BLaER1 (cell line): ENCODE measurements around the gene WDR7.

Experiments used
- H3K27ac ChIP-seq: shearing (Covaris generic); formaldehyde crosslinking; 2 replicates; pipeline ENCODE4 v1.8.1; 2022
- H3K27me3 ChIP-seq: shearing (Covaris generic); formaldehyde crosslinking; 2 replicates; pipeline ENCODE4 v1.8.1; 2022
- H3K36me3 ChIP-seq: shearing (Covaris generic); formaldehyde crosslinking; 2 replicates; pipeline ENCODE4 v1.8.1; 2022
- H3K4me1 ChIP-seq: shearing (Covaris generic); formaldehyde crosslinking; 2 replicates; pipeline ENCODE4 v1.8.1; 2022
- H3K4me2 ChIP-seq: shearing (Covaris generic); formaldehyde crosslinking; 2 replicates; pipeline ENCODE4 v1.8.1; 2022
- H3K4me3 ChIP-seq: shearing (Covaris generic); formaldehyde crosslinking; 2 replicates; pipeline ENCODE4 v1.8.1; 2022
- H3K9ac ChIP-seq: shearing (Covaris generic); formaldehyde crosslinking; 2 replicates; pipeline ENCODE4 v1.8.1; 2022
- H3K9me3 ChIP-seq: shearing (Covaris generic); formaldehyde crosslinking; 2 replicates; pipeline ENCODE4 v1.8.1; 2022
- H4K20me1 ChIP-seq: shearing (Covaris generic); formaldehyde crosslinking; 2 replicates; pipeline ENCODE4 v1.8.1; 2022
- Cebpa-rat ChIP-seq: shearing (Covaris generic); IDR thresholded peaks from 2 replicates; pipeline ENCODE4 v1.8.1; 2022

WDR7 gene

GRCh38 chr18:56812674-56813073 is 161.5 kb downstream of the WDR7 start:
- Histone ChIP-seq H3K27ac (no peak overlapping the region), H3K4me1 (no peaks in the 10 kb centered on the region), H3K27me3 (no peaks in the 10 kb centered on the region), H3K9ac (no peak overlapping the region), H3K36me3 (no peaks in the 10 kb centered on the region), H3K9me3 (no peaks in the 10 kb centered on the region), H3K4me2 (no peak overlapping the region), H4K20me1 (no peaks in the 10 kb centered on the region), H3K4me3 (no peak overlapping the region)
- TF ChIP-seq Cebpa-rat = no peak

- H3K4me3 ChIP-seq = no peak overlapping the region
- H3K4me2 ChIP-seq = no peak overlapping the region
These were observed 164.8 kb downstream of the WDR7 start for GRCh38 chr18:56815926-56816325.

GRCh38 chr18:56823986-56824565 is 172.9 kb downstream of the WDR7 start:
- H3K36me3 ChIP-seq = no peaks in the 10 kb centered on the region
- no peak for TF ChIP-seq Cebpa-rat
- no peaks in the 10 kb centered on the region for H4K20me1 ChIP-seq
- H3K4me3 ChIP-seq = no peak overlapping the region
- peaks cover 9% of the 10 kb centered on the region; the same call in 1 of the 2 replicates for H3K4me1 ChIP-seq
- no peak overlapping the region for H3K4me2 ChIP-seq
- H3K9me3 ChIP-seq = no peaks in the 10 kb centered on the region
- H3K27me3 ChIP-seq = no peaks in the 10 kb centered on the region
- no peak overlapping the region for H3K27ac ChIP-seq
- H3K9ac ChIP-seq = no peak overlapping the region

More at GRCh38 chr18:56815926-56816325, 164.8 kb downstream of the WDR7 start:
- H4K20me1 ChIP-seq = no peaks in the 10 kb centered on the region
- H3K9ac ChIP-seq = no peak overlapping the region
- H3K27me3 ChIP-seq = no peaks in the 10 kb centered on the region
- H3K4me1 ChIP-seq = no peaks in the 10 kb centered on the region
- H3K27ac ChIP-seq = no peak overlapping the region
- H3K36me3 ChIP-seq = no peaks in the 10 kb centered on the region
- no peak for TF ChIP-seq Cebpa-rat
- no peaks in the 10 kb centered on the region for H3K9me3 ChIP-seq

- H3K27me3 ChIP-seq = no peaks in the 10 kb centered on the region
- 0 out of 2 replicates have a peak overlapping the region, but pooled peaks have one; percentile 10 for H3K4me2 ChIP-seq
- no peak for TF ChIP-seq Cebpa-rat
- no peaks in the 10 kb centered on the region for H3K36me3 ChIP-seq
- no peaks in the 10 kb centered on the region for H4K20me1 ChIP-seq
- H3K9me3 ChIP-seq = no peaks in the 10 kb centered on the region
- no peak overlapping the region for H3K9ac ChIP-seq
- H3K4me3 ChIP-seq = no peak overlapping the region
- no peak overlapping the region for H3K27ac ChIP-seq
- peaks cover 9% of the 10 kb centered on the region; the same call in 1 of the 2 replicates for H3K4me1 ChIP-seq
These were observed 174.2 kb downstream of the WDR7 start for GRCh38 chr18:56825321-56825720.

GRCh38 chr18:56825878-56826277 is 174.7 kb downstream of the WDR7 start:
- no peak overlapping the region for H3K9ac ChIP-seq
- peaks cover 9% of the 10 kb centered on the region; the same call in 1 of the 2 replicates for H3K4me1 ChIP-seq
- H3K9me3 ChIP-seq = no peaks in the 10 kb centered on the region
- no peaks in the 10 kb centered on the region for H3K36me3 ChIP-seq
- no peak overlapping the region for H3K27ac ChIP-seq
- no peaks in the 10 kb centered on the region for H4K20me1 ChIP-seq
- peak overlapping the region; percentile 29; the same call in 1 of the 2 replicates for H3K4me2 ChIP-seq
- no peak overlapping the region for H3K4me3 ChIP-seq
- TF ChIP-seq Cebpa-rat = no peak
- H3K27me3 ChIP-seq = no peaks in the 10 kb centered on the region

GRCh38 chr18:56831988-56832387 is 180.8 kb downstream of the WDR7 start:
- no peaks in the 10 kb centered on the region for H3K27me3 ChIP-seq
- no peaks in the 10 kb centered on the region for H4K20me1 ChIP-seq
- no peak overlapping the region for H3K4me3 ChIP-seq
- H3K36me3 ChIP-seq = peaks cover 12% of the 10 kb centered on the region; the same call in 1 of the 2 replicates
- no peaks in the 10 kb centered on the region for H3K9me3 ChIP-seq
- no peaks in the 10 kb centered on the region for H3K4me1 ChIP-seq
- H3K27ac ChIP-seq = no peak overlapping the region
- H3K9ac ChIP-seq = no peak overlapping the region
- TF ChIP-seq Cebpa-rat = no peak
- no peak overlapping the region for H3K4me2 ChIP-seq

- H3K4me3 ChIP-seq = no peak overlapping the region
- H3K9ac ChIP-seq = no peak overlapping the region
- H3K36me3 ChIP-seq = peaks cover 12% of the 10 kb centered on the region; the same call in 1 of the 2 replicates
- no peaks in the 10 kb centered on the region for H3K27me3 ChIP-seq
- TF ChIP-seq Cebpa-rat = no peak
- H3K4me1 ChIP-seq = no peaks in the 10 kb centered on the region
- H3K9me3 ChIP-seq = no peaks in the 10 kb centered on the region
- no peak overlapping the region for H3K27ac ChIP-seq
- no peak overlapping the region for H3K4me2 ChIP-seq
- no peaks in the 10 kb centered on the region for H4K20me1 ChIP-seq
These were observed 184.2 kb downstream of the WDR7 start for GRCh38 chr18:56835331-56835730.

GRCh38 chr18:56836173-56836572 is 185.0 kb downstream of the WDR7 start:
- H3K27me3 ChIP-seq = no peaks in the 10 kb centered on the region

GRCh38 chr18:56841836-56842235 is 190.7 kb downstream of the WDR7 start:
- no peaks in the 10 kb centered on the region for H4K20me1 ChIP-seq
- peaks cover 6% of the 10 kb centered on the region; the same call in 1 of the 2 replicates for H3K9me3 ChIP-seq
- H3K36me3 ChIP-seq = no peaks in the 10 kb centered on the region
- no peak overlapping the region for H3K4me2 ChIP-seq
- no peak overlapping the region for H3K9ac ChIP-seq
- no peak overlapping the region for H3K4me3 ChIP-seq
- H3K27ac ChIP-seq = no peak overlapping the region
- H3K4me1 ChIP-seq = no peaks in the 10 kb centered on the region
- H3K27me3 ChIP-seq = no peaks in the 10 kb centered on the region
- no peak for TF ChIP-seq Cebpa-rat

More at GRCh38 chr18:56836173-56836572, 185.0 kb downstream of the WDR7 start:
- Histone ChIP-seq H3K36me3 (peaks cover 12% of the 10 kb centered on the region; the same call in 1 of the 2 replicates), H3K4me1 (no peaks in the 10 kb centered on the region), H4K20me1 (no peaks in the 10 kb centered on the region), H3K9me3 (no peaks in the 10 kb centered on the region), H3K4me3 (no peak overlapping the region), H3K27ac (no peak overlapping the region), H3K4me2 (no peak overlapping the region), H3K9ac (no peak overlapping the region)
- TF ChIP-seq Cebpa-rat = no peak

GRCh38 chr18:56843241-56843640 is 192.1 kb downstream of the WDR7 start:
- no peak overlapping the region for H3K4me2 ChIP-seq
- TF ChIP-seq Cebpa-rat = no peak
- no peak overlapping the region for H3K4me3 ChIP-seq
- H3K9me3 ChIP-seq = peaks cover 6% of the 10 kb centered on the region; the same call in 1 of the 2 replicates
- no peaks in the 10 kb centered on the region for H3K4me1 ChIP-seq
- H3K9ac ChIP-seq = no peak overlapping the region
- H3K36me3 ChIP-seq = no peaks in the 10 kb centered on the region; the same call in 1 of the 2 replicates
- no peak overlapping the region for H3K27ac ChIP-seq
- H3K27me3 ChIP-seq = no peaks in the 10 kb centered on the region
- no peaks in the 10 kb centered on the region for H4K20me1 ChIP-seq
